ENCODE results near the gene BAD. TPM values are rescaled to one million over a fixed set of nuclear protein-coding genes. Genes with fewer than 3 reads are reported as not detected.

The BAD gene
- total and polyA plus RNA-seq, 2 of the 13 experiments (the other 11 are each of a cell fraction or from before 2014, with no cell fraction given), result 17.9 to 28.5 TPM

DNA sequence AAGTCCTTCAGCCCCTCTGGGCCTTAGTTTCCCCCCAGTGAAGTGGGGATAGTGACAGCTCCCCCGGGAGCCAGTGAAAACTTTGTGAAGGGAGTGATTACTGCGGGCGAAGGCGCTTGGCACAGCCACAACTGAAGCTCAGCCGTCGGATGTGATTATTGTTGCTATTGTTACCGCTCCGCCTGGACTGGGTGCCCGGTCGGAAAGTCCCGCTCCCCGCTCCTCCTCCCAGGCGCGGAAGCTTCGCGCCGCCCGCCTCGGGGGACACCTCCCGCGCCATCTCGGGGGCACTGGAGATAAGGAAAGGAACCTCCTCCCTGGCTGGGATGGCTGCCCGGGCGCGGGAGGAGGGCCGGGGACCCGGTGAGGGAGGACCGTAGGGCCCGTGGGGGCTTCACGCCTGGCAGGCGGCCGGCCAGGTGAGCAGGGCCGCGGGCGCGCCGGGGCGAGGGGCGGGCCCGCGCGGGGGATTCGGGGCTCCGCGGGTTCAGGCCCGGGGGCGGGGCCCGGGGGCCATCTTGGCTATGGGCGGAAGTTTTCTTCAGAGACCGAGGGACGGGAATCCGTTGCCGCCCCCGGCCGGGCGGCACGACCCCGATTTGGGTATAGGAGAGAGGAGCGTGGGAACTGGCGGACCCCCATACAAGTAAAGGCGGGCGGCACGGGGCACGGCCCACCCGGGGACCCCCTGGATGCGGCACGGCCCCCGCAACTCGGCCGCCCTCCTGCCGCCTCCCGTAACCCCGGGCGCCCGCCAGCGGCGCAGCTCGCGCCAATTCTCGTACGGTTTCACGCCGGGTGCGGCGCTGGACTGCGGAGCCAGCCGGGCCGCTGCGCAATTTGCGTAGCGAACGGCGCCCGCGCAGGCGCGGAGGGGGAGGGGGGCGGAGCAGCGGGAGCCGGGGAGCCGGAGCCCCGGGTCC is 758 bp upstream of the BAD start, which contains the start of gene GPR137 (continued):
- TF ChIP-seq, protein P1, sequence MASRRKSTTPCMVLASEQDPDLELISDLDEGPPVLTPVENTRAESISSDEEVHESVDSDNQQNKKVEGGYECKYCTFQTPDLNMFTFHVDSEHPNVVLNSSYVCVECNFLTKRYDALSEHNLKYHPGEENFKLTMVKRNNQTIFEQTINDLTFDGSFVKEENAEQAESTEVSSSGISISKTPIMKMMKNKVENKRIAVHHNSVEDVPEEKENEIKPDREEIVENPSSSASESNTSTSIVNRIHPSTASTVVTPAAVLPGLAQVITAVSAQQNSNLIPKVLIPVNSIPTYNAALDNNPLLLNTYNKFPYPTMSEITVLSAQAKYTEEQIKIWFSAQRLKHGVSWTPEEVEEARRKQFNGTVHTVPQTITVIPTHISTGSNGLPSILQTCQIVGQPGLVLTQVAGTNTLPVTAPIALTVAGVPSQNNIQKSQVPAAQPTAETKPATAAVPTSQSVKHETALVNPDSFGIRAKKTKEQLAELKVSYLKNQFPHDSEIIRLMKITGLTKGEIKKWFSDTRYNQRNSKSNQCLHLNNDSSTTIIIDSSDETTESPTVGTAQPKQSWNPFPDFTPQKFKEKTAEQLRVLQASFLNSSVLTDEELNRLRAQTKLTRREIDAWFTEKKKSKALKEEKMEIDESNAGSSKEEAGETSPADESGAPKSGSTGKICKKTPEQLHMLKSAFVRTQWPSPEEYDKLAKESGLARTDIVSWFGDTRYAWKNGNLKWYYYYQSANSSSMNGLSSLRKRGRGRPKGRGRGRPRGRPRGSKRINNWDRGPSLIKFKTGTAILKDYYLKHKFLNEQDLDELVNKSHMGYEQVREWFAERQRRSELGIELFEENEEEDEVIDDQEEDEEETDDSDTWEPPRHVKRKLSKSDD (CRISPR knock-in tag; IDR thresholded peaks at IDR 0.05; ENCODE audit: low read depth), result no peak
- TF ChIP-seq, protein P2, sequence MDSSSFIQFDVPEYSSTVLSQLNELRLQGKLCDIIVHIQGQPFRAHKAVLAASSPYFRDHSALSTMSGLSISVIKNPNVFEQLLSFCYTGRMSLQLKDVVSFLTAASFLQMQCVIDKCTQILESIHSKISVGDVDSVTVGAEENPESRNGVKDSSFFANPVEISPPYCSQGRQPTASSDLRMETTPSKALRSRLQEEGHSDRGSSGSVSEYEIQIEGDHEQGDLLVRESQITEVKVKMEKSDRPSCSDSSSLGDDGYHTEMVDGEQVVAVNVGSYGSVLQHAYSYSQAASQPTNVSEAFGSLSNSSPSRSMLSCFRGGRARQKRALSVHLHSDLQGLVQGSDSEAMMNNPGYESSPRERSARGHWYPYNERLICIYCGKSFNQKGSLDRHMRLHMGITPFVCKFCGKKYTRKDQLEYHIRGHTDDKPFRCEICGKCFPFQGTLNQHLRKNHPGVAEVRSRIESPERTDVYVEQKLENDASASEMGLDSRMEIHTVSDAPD (CRISPR knock-in tag; IDR thresholded peaks at IDR 0.05), result no peak
- TF ChIP-seq HOXA7 (CRISPR knock-in tag; IDR thresholded peaks at IDR 0.05), result no peak
- TF ChIP-seq, protein P3, sequence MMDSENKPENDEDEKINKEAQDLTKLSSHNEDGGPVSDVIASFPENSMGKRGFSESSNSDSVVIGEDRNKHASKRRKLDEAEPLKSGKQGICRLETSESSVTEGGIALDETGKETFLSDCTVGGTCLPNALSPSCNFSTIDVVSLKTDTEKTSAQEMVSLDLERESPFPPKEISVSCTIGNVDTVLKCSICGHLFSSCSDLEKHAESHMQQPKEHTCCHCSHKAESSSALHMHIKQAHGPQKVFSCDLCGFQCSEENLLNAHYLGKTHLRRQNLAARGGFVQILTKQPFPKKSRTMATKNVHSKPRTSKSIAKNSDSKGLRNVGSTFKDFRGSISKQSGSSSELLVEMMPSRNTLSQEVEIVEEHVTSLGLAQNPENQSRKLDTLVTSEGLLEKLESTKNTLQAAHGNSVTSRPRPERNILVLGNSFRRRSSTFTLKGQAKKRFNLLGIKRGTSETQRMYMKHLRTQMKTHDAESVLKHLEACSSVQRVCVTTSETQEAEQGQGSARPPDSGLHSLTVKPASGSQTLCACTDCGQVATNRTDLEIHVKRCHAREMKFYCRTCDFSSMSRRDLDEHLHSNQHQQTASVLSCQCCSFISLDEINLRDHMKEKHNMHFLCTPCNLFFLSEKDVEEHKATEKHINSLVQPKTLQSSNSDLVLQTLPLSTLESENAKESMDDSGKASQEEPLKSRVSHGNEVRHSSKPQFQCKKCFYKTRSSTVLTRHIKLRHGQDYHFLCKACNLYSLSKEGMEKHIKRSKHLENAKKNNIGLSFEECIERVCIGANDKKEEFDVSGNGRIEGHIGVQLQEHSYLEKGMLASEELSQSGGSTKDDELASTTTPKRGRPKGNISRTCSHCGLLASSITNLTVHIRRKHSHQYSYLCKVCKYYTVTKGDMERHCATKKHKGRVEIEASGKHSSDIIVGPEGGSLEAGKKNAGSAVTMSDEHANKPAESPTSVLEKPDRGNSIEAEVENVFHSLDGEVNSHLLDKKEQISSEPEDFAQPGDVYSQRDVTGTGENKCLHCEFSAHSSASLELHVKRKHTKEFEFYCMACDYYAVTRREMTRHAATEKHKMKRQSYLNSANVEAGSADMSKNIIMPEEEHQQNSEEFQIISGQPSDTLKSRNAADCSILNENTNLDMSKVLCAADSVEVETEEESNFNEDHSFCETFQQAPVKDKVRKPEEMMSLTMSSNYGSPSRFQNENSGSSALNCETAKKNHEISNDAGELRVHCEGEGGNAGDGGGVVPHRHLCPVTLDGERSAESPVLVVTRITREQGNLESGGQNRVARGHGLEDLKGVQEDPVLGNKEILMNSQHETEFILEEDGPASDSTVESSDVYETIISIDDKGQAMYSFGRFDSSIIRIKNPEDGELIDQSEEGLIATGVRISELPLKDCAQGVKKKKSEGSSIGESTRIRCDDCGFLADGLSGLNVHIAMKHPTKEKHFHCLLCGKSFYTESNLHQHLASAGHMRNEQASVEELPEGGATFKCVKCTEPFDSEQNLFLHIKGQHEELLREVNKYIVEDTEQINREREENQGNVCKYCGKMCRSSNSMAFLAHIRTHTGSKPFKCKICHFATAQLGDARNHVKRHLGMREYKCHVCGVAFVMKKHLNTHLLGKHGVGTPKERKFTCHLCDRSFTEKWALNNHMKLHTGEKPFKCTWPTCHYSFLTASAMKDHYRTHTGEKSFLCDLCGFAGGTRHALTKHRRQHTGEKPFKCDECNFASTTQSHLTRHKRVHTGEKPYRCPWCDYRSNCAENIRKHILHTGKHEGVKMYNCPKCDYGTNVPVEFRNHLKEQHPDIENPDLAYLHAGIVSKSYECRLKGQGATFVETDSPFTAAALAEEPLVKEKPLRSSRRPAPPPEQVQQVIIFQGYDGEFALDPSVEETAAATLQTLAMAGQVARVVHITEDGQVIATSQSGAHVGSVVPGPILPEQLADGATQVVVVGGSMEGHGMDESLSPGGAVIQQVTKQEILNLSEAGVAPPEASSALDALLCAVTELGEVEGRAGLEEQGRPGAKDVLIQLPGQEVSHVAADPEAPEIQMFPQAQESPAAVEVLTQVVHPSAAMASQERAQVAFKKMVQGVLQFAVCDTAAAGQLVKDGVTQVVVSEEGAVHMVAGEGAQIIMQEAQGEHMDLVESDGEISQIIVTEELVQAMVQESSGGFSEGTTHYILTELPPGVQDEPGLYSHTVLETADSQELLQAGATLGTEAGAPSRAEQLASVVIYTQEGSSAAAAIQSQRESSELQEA (CRISPR knock-in tag; IDR thresholded peaks at IDR 0.05; ENCODE audit: not compliant biosample characterization), result no peak
- TF ChIP-seq ARNT2 (CRISPR knock-in tag; IDR thresholded peaks at IDR 0.05; ENCODE audit: low read depth), result peak; percentile 49; the same call in 1 of the 2 replicates
- 0 out of 2 replicates have a peak, but pooled peaks have one; percentile 2 for TF ChIP-seq ZNF44 (CRISPR knock-in tag; IDR thresholded peaks at IDR 0.05)
- no peak for TF ChIP-seq CENPT (CRISPR knock-in tag; IDR thresholded peaks at IDR 0.05; ENCODE audit: low read depth)
- peak; percentile 37 for TF ChIP-seq RBM39 (IDR thresholded peaks at IDR 0.05; ENCODE audit: low read depth, low read length, poor library complexity, severe bottlenecking)
- peak; percentile 88 for TF ChIP-seq HNRNPUL1 (IDR thresholded peaks at IDR 0.05; ENCODE audit: low read depth, low read length)
- TF ChIP-seq ATAD3A (CRISPR knock-in tag; IDR thresholded peaks at IDR 0.05), result no peak
- TF ChIP-seq RBAK (CRISPR knock-in tag; IDR thresholded peaks at IDR 0.05), result no peak
- no peak for TF ChIP-seq CBX1 (IDR thresholded peaks at IDR 0.05; ENCODE audit: low read depth)
- TF ChIP-seq ZNF280B (CRISPR knock-in tag; IDR thresholded peaks at IDR 0.05; ENCODE audit: borderline replicate concordance), result no peak
- TF ChIP-seq ADNP (CRISPR knock-in tag; IDR thresholded peaks at IDR 0.05), result no peak
